Hematopoietic multipotent progenitor cell treated with erythropoietin and hydrocortisone succinate and interleukin-3 and kit ligand, for 17 days (in vitro differentiated cells): ENCODE data around the gene PGLYRP4.

Experiments
- DNase-seq: peaks from one replicate; pipeline ENCODE4 v3.0.0-alpha.2; 2015; ENCODE audit warnings: low spot score

The PGLYRP4 gene

GRCh38 chr1:153348511-153349362, at the start of gene PGLYRP4:
Gene PGLYRP4, minus strand, starts transcription at chr1:153348841. Its CDS starts 909 bp downstream, at chr1:153347932.
- no peak for DNase-seq

GRCh38 chr1:153397924-153398651, 49.4 kb upstream of the PGLYRP4 start:
- DNase-seq: no peak

- no peak for DNase-seq
Observed at GRCh38 chr1:153397051-153397923, 48.6 kb upstream of the PGLYRP4 start.

GRCh38 chr1:153396461-153396860, 47.8 kb upstream of the PGLYRP4 start:
- no peak for DNase-seq

- no peak for DNase-seq
Observed at GRCh38 chr1:153395776-153396175, 47.1 kb upstream of the PGLYRP4 start.

- no peak for DNase-seq
Observed at GRCh38 chr1:153395136-153395685, 46.6 kb upstream of the PGLYRP4 start.

- DNase-seq: no peak
Observed at GRCh38 chr1:153394391-153394790, 45.8 kb upstream of the PGLYRP4 start.

- DNase-seq: no peak
Observed at GRCh38 chr1:153393926-153394325, 45.3 kb upstream of the PGLYRP4 start.

- DNase-seq: no peak
Observed at GRCh38 chr1:153392822-153393221, 44.2 kb upstream of the PGLYRP4 start.

GRCh38 chr1:153392258-153392657, 43.6 kb upstream of the PGLYRP4 start:
- no peak for DNase-seq

- no peak for DNase-seq
Observed at GRCh38 chr1:153390938-153391710, 42.5 kb upstream of the PGLYRP4 start, which contains the start of gene S100A8. Gene S100A8, minus strand, starts transcription at chr1:153391073. Its CDS starts 538 bp downstream, at chr1:153390535.

- no peak for DNase-seq
Observed at GRCh38 chr1:153389973-153390879, 41.6 kb upstream of the PGLYRP4 start.

- DNase-seq: no peak
Observed at GRCh38 chr1:153389401-153389800, 40.8 kb upstream of the PGLYRP4 start.

GRCh38 chr1:153387785-153388184, 39.1 kb upstream of the PGLYRP4 start:
- DNase-seq: no peak

GRCh38 chr1:153387001-153387400, 38.4 kb upstream of the PGLYRP4 start:
- DNase-seq: no peak

GRCh38 chr1:153386500-153386901, 37.9 kb upstream of the PGLYRP4 start:
- DNase-seq: no peak

GRCh38 chr1:153384958-153385580, 36.4 kb upstream of the PGLYRP4 start:
- no peak for DNase-seq

- DNase-seq: no peak
Observed at GRCh38 chr1:153380711-153381110, 32.1 kb upstream of the PGLYRP4 start.

GRCh38 chr1:153379591-153379990, 30.9 kb upstream of the PGLYRP4 start:
- no peak for DNase-seq
